Measurements from ENCODE around the gene TPO. TPM values are rescaled to one million over a fixed set of nuclear protein-coding genes. Genes with fewer than 3 reads are reported as not detected.
A peak's percentile ranks its signal among the peaks of the same experiment; 100 is the strongest.
"Not testable (repeated sequence)": the region's sequence is repeated elsewhere in the genome, so short reads cannot be mapped to it uniquely, and the experiment has no call there.

The TPO gene
- total RNA-seq, 1 donor, result not detected

GRCh38 chr2:1572638-1573037 is 159.4 kb downstream of the TPO start:
- TF ChIP-seq, protein P1, sequence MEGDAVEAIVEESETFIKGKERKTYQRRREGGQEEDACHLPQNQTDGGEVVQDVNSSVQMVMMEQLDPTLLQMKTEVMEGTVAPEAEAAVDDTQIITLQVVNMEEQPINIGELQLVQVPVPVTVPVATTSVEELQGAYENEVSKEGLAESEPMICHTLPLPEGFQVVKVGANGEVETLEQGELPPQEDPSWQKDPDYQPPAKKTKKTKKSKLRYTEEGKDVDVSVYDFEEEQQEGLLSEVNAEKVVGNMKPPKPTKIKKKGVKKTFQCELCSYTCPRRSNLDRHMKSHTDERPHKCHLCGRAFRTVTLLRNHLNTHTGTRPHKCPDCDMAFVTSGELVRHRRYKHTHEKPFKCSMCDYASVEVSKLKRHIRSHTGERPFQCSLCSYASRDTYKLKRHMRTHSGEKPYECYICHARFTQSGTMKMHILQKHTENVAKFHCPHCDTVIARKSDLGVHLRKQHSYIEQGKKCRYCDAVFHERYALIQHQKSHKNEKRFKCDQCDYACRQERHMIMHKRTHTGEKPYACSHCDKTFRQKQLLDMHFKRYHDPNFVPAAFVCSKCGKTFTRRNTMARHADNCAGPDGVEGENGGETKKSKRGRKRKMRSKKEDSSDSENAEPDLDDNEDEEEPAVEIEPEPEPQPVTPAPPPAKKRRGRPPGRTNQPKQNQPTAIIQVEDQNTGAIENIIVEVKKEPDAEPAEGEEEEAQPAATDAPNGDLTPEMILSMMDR (IDR thresholded peaks at IDR 0.05; ENCODE audit: insufficient read depth, low read depth, low read length), result no peak
- DNase-seq (ENCODE audit: low read depth), result peak; percentile 44
- no peak overlapping the region for H3K4me3 ChIP-seq (ENCODE audit: low read depth, low read length)

DNA sequence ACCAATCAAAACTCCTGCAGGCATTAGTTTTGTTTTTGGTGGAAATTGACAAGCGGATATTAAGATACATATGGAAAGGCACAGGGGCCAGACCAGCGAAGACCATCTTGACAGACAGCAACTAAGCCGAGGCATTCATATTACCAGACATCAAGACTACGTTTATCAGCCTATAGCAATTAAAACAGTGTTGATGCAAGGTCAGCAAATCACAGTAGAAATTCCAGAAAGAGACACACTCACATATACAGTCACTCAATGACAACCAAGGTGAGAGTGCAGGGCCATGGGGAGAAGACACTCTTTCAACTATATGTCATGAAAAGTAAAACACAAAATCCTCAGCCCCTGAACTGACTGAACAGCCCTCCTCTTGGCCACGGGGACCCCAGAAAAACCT is 164.6 kb downstream of the TPO start:
- no peak overlapping the region for H3K4me3 ChIP-seq (ENCODE audit: low read depth, low read length)
- DNase-seq (ENCODE audit: low read depth), result no peak
- TF ChIP-seq, protein P1 (IDR thresholded peaks at IDR 0.05; ENCODE audit: insufficient read depth, low read depth, low read length), result no peak

- not testable (repeated sequence) for DNase-seq (ENCODE audit: low read depth); H3K4me3 ChIP-seq (ENCODE audit: low read depth, low read length)
Measured at GRCh38 chr2:1581257-1581964, 168.1 kb downstream of the TPO start.

- no peak for DNase-seq (ENCODE audit: low read depth)
- TF ChIP-seq, protein P1 (IDR thresholded peaks at IDR 0.05; ENCODE audit: insufficient read depth, low read depth, low read length), result no peak
- no peak overlapping the region for H3K4me3 ChIP-seq (ENCODE audit: low read depth, low read length)
Measured at GRCh38 chr2:1581965-1582625, 168.8 kb downstream of the TPO start.

GRCh38 chr2:1582891-1583341 is 169.7 kb downstream of the TPO start:
- H3K4me3 ChIP-seq (ENCODE audit: low read depth, low read length), result no peak overlapping the region
- DNase-seq (ENCODE audit: low read depth), result no peak
- TF ChIP-seq, protein P1 (IDR thresholded peaks at IDR 0.05; ENCODE audit: insufficient read depth, low read depth, low read length), result no peak

DNA sequence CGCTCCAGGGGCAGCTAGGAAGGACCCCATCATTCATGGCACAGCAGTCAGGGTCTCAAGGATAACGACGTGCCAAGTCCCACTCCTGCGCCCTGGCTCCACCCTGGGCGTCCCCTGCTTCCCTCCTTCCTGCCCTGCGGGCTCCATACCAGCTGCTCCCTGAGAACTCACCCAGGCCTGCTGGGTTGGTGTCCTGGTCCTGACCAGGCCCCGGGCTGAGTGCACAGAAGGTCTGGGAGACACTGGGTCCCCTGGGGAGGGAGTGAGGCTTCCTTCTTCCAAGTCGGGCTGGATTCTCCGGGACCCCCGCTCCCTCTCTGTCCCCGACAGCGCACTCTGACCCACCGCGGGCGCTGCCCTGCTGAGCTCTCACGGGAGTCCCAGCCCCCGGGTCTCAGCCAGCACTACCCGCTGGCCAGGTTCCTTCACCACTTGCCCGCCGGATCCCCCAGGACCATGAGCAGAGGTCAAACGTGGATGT is 170.8 kb downstream of the TPO start:
- TF ChIP-seq, protein P1 (IDR thresholded peaks at IDR 0.05; ENCODE audit: insufficient read depth, low read depth, low read length), result no peak
- DNase-seq (ENCODE audit: low read depth), result no peak
- H3K4me3 ChIP-seq (ENCODE audit: low read depth, low read length), result no peak overlapping the region

- H3K4me3 ChIP-seq (ENCODE audit: low read depth, low read length), result no peak overlapping the region
- TF ChIP-seq, protein P1 (IDR thresholded peaks at IDR 0.05; ENCODE audit: insufficient read depth, low read depth, low read length), result no peak
- DNase-seq (ENCODE audit: low read depth), result no peak
Measured at GRCh38 chr2:1584691-1585485, 171.6 kb downstream of the TPO start.
